T-helper 2 cell (primary cell): ENCODE data around the gene UGT1A10.
"Not testable (repeated sequence)": the region's sequence is repeated elsewhere in the genome, so short reads cannot be mapped to it uniquely, and the experiment has no call there.

Experiments
- DNase-seq, 5 experiments: peaks; one replicate each; pipeline versions ENCODE4 v3.0.0 to v3.0.0-alpha.2; 2012 to 2022

The UGT1A10 gene

DNA sequence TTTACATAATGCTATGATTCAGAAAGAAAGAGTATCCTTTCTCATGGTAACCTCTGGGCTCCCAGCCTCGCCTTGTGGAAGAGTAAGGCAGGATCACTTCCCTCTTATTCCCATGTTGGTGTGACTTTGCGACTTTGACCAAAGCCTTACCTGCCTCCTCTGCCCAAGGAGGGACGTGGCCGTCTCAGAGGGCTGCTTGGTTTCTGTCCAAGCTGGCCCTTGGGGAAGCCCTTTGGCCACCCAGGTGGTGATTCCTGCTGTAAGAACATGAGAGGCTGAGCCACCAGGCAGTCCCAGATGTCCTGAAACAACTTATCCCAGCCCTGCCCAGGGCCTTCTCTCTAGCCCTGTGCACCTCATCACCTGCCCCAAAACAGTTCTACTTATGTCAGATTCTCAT is 62.5 kb downstream of the UGT1A10 start:
- no peak for DNase-seq

- DNase-seq: no peak
Measured at GRCh38 chr2:233699424-233700027, 63.3 kb downstream of the UGT1A10 start.

- no peak for DNase-seq
Measured at GRCh38 chr2:233700028-233700635, 63.9 kb downstream of the UGT1A10 start.

- DNase-seq: not testable (repeated sequence)
Measured at GRCh38 chr2:233700842-233701241, 64.6 kb downstream of the UGT1A10 start.

GRCh38 chr2:233702238-233702637 is 66.0 kb downstream of the UGT1A10 start:
- no peak for DNase-seq

DNA sequence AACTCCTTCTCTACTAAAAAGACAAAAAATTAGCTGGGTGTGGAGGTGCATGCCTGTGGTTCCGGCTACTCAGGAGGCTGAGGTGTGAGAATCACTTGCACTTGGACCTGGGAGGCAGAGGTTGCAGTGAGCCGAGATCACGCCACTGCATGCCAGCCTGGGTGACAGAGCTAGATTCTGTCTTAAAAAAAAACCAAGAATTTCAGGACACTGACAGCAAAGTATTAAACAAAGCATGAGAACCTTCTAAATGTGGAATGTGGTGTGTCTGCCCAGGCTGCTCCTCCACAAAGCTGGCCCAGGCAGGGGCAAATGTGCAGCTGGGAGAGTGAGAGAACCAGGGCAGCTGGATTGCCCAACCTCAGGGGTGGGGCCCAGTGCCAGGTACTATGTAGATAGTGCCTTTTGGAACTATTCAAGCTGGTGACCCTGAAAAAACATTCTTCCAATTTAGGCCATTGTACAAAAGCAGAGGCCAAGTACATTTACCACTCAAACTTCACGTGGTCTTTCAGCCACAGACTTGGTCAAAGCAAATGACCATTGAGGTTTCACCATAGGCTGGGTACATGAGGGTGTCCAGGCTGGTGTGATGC is 69.8 kb downstream of the UGT1A10 start:
- DNase-seq: no peak

DNA sequence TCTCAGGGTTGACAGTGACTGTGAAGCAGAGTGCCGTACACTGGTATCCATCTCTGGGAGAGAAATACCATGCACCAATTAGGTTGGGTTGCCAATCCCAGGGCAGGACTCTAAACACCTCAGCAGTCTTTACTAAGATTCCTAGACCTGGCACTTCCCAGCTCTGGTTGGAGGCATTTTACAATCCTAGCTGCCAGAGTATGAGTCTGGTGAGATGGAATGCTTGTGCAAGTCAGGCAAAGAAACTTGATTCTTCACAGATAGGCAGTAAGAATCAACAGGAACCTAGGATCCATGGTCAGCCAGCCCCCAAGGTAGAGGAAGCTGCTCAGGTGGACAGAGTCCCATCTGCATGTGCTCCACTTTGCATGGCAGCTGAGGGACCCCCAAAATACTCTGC is 70.5 kb downstream of the UGT1A10 start:
- no peak for DNase-seq

- DNase-seq: no peak
Measured at GRCh38 chr2:233707940-233708644, 71.8 kb downstream of the UGT1A10 start.

- DNase-seq: no peak
Measured at GRCh38 chr2:233708942-233709341, 72.7 kb downstream of the UGT1A10 start.

DNA sequence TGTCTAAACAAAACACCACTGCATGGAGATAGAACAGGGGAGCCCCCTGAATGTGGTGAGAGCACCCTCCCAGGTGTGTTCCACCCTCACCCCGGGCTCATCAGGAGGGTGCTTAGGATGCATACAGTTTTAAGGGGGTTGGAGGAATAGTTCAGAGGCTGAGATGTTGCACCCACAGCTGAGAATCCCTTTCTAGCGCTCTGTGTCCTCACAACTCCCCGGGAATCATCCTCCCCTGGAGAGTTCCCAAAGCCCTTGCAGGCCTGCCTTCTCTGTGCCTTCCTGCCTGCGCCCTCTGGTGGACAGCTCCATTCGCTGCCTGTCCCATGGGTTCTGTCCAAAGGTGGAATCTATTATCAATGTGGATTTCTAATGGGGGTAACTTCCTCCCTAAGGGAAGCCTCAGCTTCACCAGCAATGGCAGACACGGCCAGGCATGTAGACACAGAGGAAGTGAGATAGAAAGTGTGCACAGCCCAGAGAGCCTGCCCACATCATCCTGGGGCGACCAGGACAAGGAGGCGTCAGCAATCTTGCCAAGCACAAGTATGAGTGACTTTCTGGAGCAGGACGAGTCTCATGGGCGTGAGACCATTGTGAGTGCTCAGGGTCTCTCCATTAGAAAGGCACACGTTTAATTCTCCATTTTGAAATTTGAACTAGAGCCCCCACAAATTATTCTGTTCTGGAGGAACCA is 75.2 kb downstream of the UGT1A10 start:
- DNase-seq: peak; percentile 8 to 56 (median 40)

GRCh38 chr2:233712611-233713261 is 76.5 kb downstream of the UGT1A10 start, which contains the start of gene UGT1A5:
Gene UGT1A5 (plus strand): TSS chr2:233712907. CDS start chr2:233712992, 85 bp downstream.
- DNase-seq: no peak

- no peak for DNase-seq
Measured at GRCh38 chr2:233713262-233713615, 77.0 kb downstream of the UGT1A10 start.

- DNase-seq: peak in 1 of 5 experiments; percentile 8
Measured at GRCh38 chr2:233714121-233714520, 77.9 kb downstream of the UGT1A10 start.

GRCh38 chr2:233718552-233718951 is 82.3 kb downstream of the UGT1A10 start, which contains the start of gene UGT1A4:
Gene UGT1A4 (plus strand): TSS chr2:233718736. CDS start chr2:233718821, 85 bp downstream.
- DNase-seq: no peak

DNA sequence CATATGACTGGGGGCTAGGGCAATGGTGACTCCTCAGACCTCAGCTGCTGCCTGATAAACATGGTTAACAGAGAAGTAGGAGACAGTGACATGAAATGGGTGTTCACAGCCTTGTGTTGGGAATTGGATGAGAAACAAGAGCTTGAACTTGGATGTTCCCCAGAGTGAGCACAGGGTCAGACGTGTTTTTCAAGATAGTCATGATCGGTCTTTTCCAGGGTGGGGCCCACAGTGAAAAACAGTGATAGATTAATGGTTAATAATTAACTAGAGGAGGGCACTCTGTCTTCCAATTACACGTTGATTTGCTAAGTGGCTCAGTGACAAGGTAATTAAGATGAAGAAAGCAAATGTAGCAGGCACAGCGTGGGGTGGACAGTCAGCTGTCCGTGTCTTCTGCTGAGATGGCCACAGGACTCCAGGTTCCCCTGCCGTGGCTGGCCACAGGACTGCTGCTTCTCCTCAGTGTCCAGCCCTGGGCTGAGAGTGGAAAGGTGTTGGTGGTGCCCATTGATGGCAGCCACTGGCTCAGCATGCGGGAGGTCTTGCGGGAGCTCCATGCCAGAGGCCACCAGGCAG is 92.6 kb downstream of the UGT1A10 start, which contains the start of gene UGT1A3:
Gene UGT1A3, plus strand, starts transcription at position 320 of the 579 bp plus-strand sequence. Its CDS starts 85 bp downstream, at position 405.
- no peak for DNase-seq

GRCh38 chr2:233736868-233737653 is 100.8 kb downstream of the UGT1A10 start:
- not testable (repeated sequence) for DNase-seq

- no peak for DNase-seq
Measured at GRCh38 chr2:233740870-233741269, 104.6 kb downstream of the UGT1A10 start.

GRCh38 chr2:233743464-233744259 is 107.4 kb downstream of the UGT1A10 start:
- no peak for DNase-seq

DNA sequence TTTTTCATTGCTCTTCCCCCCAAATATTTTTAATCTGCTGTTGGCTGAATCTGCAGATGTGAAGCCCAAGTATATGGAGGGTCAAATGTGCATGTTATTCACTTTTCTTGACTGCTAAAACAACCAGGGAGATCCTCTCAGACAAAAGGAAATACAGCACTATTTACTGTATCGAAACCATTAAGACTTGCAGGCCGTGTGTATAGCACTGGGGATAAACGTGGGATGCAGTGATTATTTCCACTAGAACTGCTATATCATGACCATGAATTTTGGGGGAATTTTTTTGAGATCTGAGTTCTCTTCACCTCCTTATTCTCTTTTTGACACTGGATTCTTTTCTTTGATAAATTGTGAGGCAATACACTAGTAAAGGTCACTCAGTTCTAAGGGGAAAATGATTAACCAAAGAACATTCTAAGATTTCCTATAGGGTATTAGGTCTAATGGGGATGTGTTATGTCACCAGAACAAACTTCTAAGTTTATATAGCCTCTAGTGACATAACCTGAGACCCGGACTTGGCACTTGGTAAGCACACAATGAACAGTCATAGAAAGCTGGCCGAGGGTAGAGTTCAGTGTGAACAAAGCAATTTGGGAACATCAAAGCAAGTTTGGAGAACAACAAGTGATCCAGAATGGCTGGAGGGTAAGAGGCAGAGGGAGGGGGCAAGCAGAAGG is 109.0 kb downstream of the UGT1A10 start:
- no peak for DNase-seq
